Gastrocnemius medialis (tissue), 4 donors: ENCODE measurements around the gene CLTRN. TPM values are rescaled to one million over a fixed set of nuclear protein-coding genes. Genes with fewer than 3 reads are reported as not detected.

Experiments used
- ATAC-seq, 2 donors: fragments of 150-250 bp; one replicate each; pipeline ENCODE4 v1.9.1; 2016
- DNase-seq, 2 donors: peaks; one replicate each; pipeline ENCODE4 v3.0.0-alpha.2; 2019
- H3K27ac ChIP-seq, 4 donors: fragments of 200-600 bp; sonication (generic); 1 replicate in 1 of 4; 2 replicates in 3 of 4; pipeline ENCODE4 v1.5.1; 2016 to 2018; ENCODE audit warnings: mild to moderate bottlenecking in 2 of 4, moderate library complexity in 1 of 4
- H3K27me3 ChIP-seq, 3 donors: fragments of 200-600 bp; sonication (generic) in 2 of 3; 1 replicate in 1 of 3; 2 replicates in 2 of 3; pipeline versions ENCODE4 v1.5.1 to v1.6.0; 2016 to 2019; ENCODE audit warnings: mild to moderate bottlenecking in 1 of 3, moderate library complexity in 1 of 3
- H3K36me3 ChIP-seq, 2 donors: fragments of 200-600 bp; sonication (generic) in 1 of 2; one replicate each; pipeline ENCODE4 v1.5.1; 2017 to 2018
- H3K4me1 ChIP-seq, 2 donors: fragments of 200-600 bp; sonication (generic) in 1 of 2; one replicate each; pipeline ENCODE4 v1.5.1; 2016 to 2017; ENCODE audit warnings: mild to moderate bottlenecking in 2 of 2
- H3K4me3 ChIP-seq, 4 donors: fragments of 200-600 bp; sonication (generic) in 3 of 4; 1 replicate in 1 of 4; 2 replicates in 3 of 4; pipeline ENCODE4 v1.5.1; 2016 to 2019; ENCODE audit warnings: mild to moderate bottlenecking in 2 of 4
- H3K9me3 ChIP-seq, 3 donors: fragments of 200-600 bp; sonication (generic) in 2 of 3; 1 replicate in 1 of 3; 2 replicates in 2 of 3; pipeline ENCODE4 v1.5.1; 2016 to 2019
- CTCF ChIP-seq, 5 experiments: fragments of 450-650 bp in 3 of 5; fragments of 200-600 bp in 2 of 5; sonication (generic) in 2 of 5; IDR thresholded peaks in 4 of 5; conservative IDR thresholded peaks in 1 of 5; 1 replicate in 4 of 5; 2 replicates in 1 of 5; pipeline ENCODE4 v1.5.1; 2016 to 2019; ENCODE audit warnings: antibody characterized with exemption in 5 of 5, mild to moderate bottlenecking in 3 of 5, moderate library complexity in 3 of 5
- POLR2A ChIP-seq, 2 donors: fragments of 450-650 bp; IDR thresholded peaks; one replicate each; pipeline ENCODE4 v1.6.1; 2017; ENCODE audit warnings: antibody characterized with exemption in 2 of 2, mild to moderate bottlenecking in 2 of 2, moderate library complexity in 2 of 2
- in situ Hi-C, 4 donors: fragments of 200-750 bp; cut with MboI; loops; one replicate each; pipeline versions ENCODE4 v1.15.0 to v1.8.0; 2017; ENCODE audit warnings: low sequenced_read_pairs in 4 of 4
- intact Hi-C: fragments of 100-400 bp; cut with DNase I; formaldehyde crosslinking; loops from one replicate; pipeline ENCODE4 v1.15.1; 2023; ENCODE audit warnings: low total_unique reads
- total RNA-seq, 4 donors: library from RNA; depleted of rRNA; stranded (reverse); fragments of >200 nt; gene quantifications; one replicate each; pipeline versions ENCODE4 v1.1.0 to v1.2.3, GENCODE V29; 2016

CLTRN gene
- total RNA-seq, 4 donors from 2014 or later, result 0.26 TPM; not detected in 3

- Histone ChIP-seq H3K27me3 (no peaks in the 10 kb centered on the region), H3K9me3 (no peaks in the 10 kb centered on the region), H3K4me3 (no peak overlapping the region), H3K27ac (no peak overlapping the region), H3K4me1 (no peaks in the 10 kb centered on the region), H3K36me3 (no peaks in the 10 kb centered on the region)
- DNase-seq, result no peak
- in situ Hi-C loops (no loop called here), intact Hi-C loops (no loop called here)
- TF ChIP-seq CTCF (IDR thresholded peaks at IDR 0.05 in 4 of 5, conservative IDR thresholded peaks at IDR 0.05 in 1 of 5), result no peak
- TF ChIP-seq POLR2A (IDR thresholded peaks at IDR 0.05), result no peak
- no peak for ATAC-seq
Measured at GRCh38 chrX:15631637-15632036, 33.0 kb downstream of the CLTRN start.

GRCh38 chrX:15623054-15623453 lies 41.6 kb downstream of the CLTRN start:
- H3K9me3 ChIP-seq, result no peaks in the 10 kb centered on the region

GRCh38 chrX:15619053-15619755 lies 45.4 kb downstream of the CLTRN start:
- H3K27ac ChIP-seq, result peak overlapping the region in 3 of 4 donors; percentile 8 to 31 (median 19)
- peak; percentile 2 to 38 for DNase-seq
- peak; percentile 68 to 93 for ATAC-seq
- no peak overlapping the region for H3K4me3 ChIP-seq
- no peak for TF ChIP-seq POLR2A (IDR thresholded peaks at IDR 0.05)
- TF ChIP-seq CTCF (IDR thresholded peaks at IDR 0.05 in 4 of 5, conservative IDR thresholded peaks at IDR 0.05 in 1 of 5), result no peak
- intact Hi-C loops, result no loop called here
- in situ Hi-C loops, result no loop called here
- H3K36me3 ChIP-seq, result no peaks in the 10 kb centered on the region
- no peaks in the 10 kb centered on the region for H3K4me1 ChIP-seq
- no peaks in the 10 kb centered on the region for H3K9me3 ChIP-seq
- H3K27me3 ChIP-seq, result peaks cover 0 to 5% (median 0%) of the 10 kb centered on the region in 3 donors

More at GRCh38 chrX:15623054-15623453, 41.6 kb downstream of the CLTRN start:
- peaks cover 0 to 5% (median 0%) of the 10 kb centered on the region in 3 donors for H3K27me3 ChIP-seq
- no peaks in the 10 kb centered on the region for H3K4me1 ChIP-seq
- DNase-seq (no peak), ATAC-seq (no peak)
- no peak for TF ChIP-seq POLR2A (IDR thresholded peaks at IDR 0.05)
- TF ChIP-seq CTCF (IDR thresholded peaks at IDR 0.05 in 4 of 5, conservative IDR thresholded peaks at IDR 0.05 in 1 of 5), result no peak
- in situ Hi-C loops, result no loop called here
- H3K27ac ChIP-seq, result no peak overlapping the region
- no peaks in the 10 kb centered on the region for H3K36me3 ChIP-seq
- intact Hi-C loops, result no loop called here
- H3K4me3 ChIP-seq, result no peak overlapping the region

- no peaks in the 10 kb centered on the region for H3K36me3 ChIP-seq
- no peak overlapping the region for H3K4me3 ChIP-seq
- intact Hi-C loops, result no loop called here
- H3K27ac ChIP-seq, result no peak overlapping the region
- H3K9me3 ChIP-seq, result no peaks in the 10 kb centered on the region
- TF ChIP-seq POLR2A (IDR thresholded peaks at IDR 0.05) (no peak), CTCF (IDR thresholded peaks at IDR 0.05 in 4 of 5, conservative IDR thresholded peaks at IDR 0.05 in 1 of 5) (no peak)
- no peaks in the 10 kb centered on the region for H3K4me1 ChIP-seq
- in situ Hi-C loops, result no loop called here
- H3K27me3 ChIP-seq, result no peaks in the 10 kb centered on the region
- ATAC-seq, result no peak
- no peak for DNase-seq
Measured at GRCh38 chrX:15617111-15617510, 47.5 kb downstream of the CLTRN start.
